ENCODE measurements around the gene ANAPC7.
"Not testable (repeated sequence)": the region's sequence is repeated elsewhere in the genome, so short reads cannot be mapped to it uniquely, and the experiment has no call there.

Gene ANAPC7

GRCh38 chr12:110403146-110403975, at the start of gene ANAPC7:
Gene ANAPC7, minus strand, starts transcription at chr12:110403708. Its CDS starts 81 bp downstream, at chr12:110403627.
- DNase-seq = peak; percentile 99

- no peak for DNase-seq
Observed at GRCh38 chr12:110451263-110451662, 47.8 kb upstream of the ANAPC7 start.

- peak; percentile 99 for DNase-seq
Observed at GRCh38 chr12:110449799-110450497, 46.4 kb upstream of the ANAPC7 start, which contains the start of gene ARPC3. Gene ARPC3, minus strand, starts transcription at chr12:110450337. Its CDS starts 77 bp downstream, at chr12:110450260.

- no peak for DNase-seq
Observed at GRCh38 chr12:110444455-110444854, 40.9 kb upstream of the ANAPC7 start.

GRCh38 chr12:110436231-110436630, 32.7 kb upstream of the ANAPC7 start:
- DNase-seq = no peak

GRCh38 chr12:110431957-110432587, 28.6 kb upstream of the ANAPC7 start:
- no peak for DNase-seq

GRCh38 chr12:110429676-110430075, 26.2 kb upstream of the ANAPC7 start:
- DNase-seq = not testable (repeated sequence)

- no peak for DNase-seq
Observed at GRCh38 chr12:110426406-110426805, 22.9 kb upstream of the ANAPC7 start.

GRCh38 chr12:110424237-110424636, 20.7 kb upstream of the ANAPC7 start:
- no peak for DNase-seq

- no peak for DNase-seq
Observed at GRCh38 chr12:110421701-110422100, 18.2 kb upstream of the ANAPC7 start.

GRCh38 chr12:110421159-110421661, 17.7 kb upstream of the ANAPC7 start:
- DNase-seq = no peak

GRCh38 chr12:110420644-110421043, 17.1 kb upstream of the ANAPC7 start:
- not testable (repeated sequence) for DNase-seq

- peak; percentile 11 for DNase-seq
Observed at GRCh38 chr12:110417113-110417512, 13.6 kb upstream of the ANAPC7 start.

- DNase-seq = not testable (repeated sequence)
Observed at GRCh38 chr12:110410086-110410485, 6.6 kb upstream of the ANAPC7 start.

GRCh38 chr12:110405126-110405662, 1.7 kb upstream of the ANAPC7 start:
- not testable (repeated sequence) for DNase-seq

GRCh38 chr12:110403976-110404682, 621 bp upstream of the ANAPC7 start:
- peak; percentile 94 for DNase-seq

GRCh38 chr12:110382683-110383082, 20.8 kb downstream of the ANAPC7 start:
- DNase-seq = no peak

- DNase-seq = no peak
Observed at GRCh38 chr12:110379631-110380030, 23.9 kb downstream of the ANAPC7 start.

- DNase-seq = no peak
Observed at GRCh38 chr12:110379197-110379596, 24.3 kb downstream of the ANAPC7 start.

- DNase-seq = not testable (repeated sequence)
Observed at GRCh38 chr12:110378131-110378790, 25.2 kb downstream of the ANAPC7 start.

GRCh38 chr12:110373962-110374611, 29.4 kb downstream of the ANAPC7 start:
- DNase-seq = no peak
